GM19035 (cell line): ENCODE measurements around the gene NR2E1.

Source experiments
- ATAC-seq: cut with Tn5 transposase; IDR thresholded peaks from one replicate; pipeline ENCODE4 v1.9.1; 2021; ENCODE audit not compliant: unreplicated experiment

Gene NR2E1

DNA sequence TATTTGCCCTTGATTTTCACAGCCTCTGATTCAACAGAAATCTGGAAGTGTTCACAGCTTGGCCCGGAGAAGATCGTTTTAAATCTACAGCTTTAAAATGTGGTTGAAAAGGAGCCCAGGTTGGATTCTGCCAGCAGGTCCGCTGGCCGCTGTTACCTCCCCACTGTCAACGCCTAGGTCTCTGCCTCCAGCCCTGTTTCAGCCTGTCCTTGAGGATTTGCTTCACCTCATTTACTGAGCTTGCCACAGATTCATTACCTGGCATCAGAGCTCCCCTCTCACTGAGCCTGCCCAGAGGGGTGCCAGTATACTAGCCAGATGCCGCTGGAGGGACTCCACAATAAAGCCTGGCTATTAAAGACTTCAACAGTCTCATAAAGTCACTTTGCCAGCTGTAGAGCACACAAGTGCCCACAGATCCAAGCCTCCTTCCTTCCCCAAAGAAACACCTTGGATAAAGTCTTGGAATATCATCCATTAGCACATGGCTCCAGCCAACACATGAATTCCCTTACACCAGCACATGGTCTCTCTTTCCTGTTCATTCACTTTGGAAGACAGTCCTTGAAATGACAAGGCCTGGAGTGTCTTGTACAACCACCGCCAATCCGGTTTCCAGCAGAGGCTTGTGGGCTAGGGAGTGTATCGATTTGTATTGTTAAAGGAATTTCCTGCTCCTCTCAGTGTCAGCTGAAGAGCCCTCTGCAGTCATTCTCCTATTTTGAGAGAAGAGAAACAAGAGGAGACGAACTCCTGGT, 9.5 kb upstream of the NR2E1 start:
- ATAC-seq: no peak

DNA sequence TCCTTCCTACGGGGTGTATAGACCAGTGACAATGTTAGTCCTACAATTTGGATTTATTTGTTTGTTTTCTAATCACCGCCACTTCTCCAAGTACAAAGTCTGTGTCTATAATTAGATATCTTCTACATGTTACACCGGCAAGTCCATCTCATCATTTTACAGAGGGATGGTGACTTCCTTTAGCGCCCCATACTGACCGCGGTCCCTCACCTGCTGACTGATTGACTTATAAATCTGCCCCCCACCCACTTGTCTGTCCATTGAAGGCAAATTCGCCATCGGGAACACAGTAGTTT, 8.9 kb upstream of the NR2E1 start:
- ATAC-seq: no peak

DNA sequence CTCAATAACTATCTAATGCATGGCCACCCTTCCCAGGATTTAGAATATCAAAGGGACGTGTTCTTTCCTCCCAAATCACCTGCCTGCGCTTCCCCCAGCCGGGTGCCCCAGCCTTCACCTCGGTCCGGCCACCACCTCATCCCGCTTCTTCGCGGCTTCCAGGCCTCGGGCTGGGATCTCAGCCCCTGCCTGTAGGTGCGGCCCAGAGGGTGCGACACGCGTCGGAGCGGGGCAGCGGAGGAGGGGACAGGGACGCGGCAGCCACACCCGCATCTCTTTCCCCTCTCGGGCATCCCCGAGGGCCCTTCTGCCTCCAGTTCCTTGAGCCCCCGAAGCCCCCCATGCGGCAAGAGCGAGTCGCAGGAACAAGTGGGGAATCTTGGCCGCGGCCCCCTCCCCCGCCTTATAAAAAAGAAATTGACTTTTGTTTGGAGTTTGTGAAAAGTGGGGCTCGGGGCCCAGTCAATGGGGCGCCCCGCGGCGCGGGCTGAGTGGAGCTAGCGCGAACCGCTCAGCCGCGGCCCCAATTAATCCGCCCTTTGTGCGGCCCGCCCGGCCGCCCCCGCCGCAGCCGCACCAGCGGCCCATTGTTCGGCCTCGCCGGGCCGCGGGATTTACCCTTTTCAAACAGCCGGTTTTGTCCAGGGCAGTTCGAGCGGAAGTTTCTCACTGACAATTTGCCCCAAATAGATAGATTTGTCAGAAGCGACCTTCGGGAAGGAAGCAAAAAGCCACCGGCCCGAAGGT, 8.4 kb upstream of the NR2E1 start:
- ATAC-seq: no peak

DNA sequence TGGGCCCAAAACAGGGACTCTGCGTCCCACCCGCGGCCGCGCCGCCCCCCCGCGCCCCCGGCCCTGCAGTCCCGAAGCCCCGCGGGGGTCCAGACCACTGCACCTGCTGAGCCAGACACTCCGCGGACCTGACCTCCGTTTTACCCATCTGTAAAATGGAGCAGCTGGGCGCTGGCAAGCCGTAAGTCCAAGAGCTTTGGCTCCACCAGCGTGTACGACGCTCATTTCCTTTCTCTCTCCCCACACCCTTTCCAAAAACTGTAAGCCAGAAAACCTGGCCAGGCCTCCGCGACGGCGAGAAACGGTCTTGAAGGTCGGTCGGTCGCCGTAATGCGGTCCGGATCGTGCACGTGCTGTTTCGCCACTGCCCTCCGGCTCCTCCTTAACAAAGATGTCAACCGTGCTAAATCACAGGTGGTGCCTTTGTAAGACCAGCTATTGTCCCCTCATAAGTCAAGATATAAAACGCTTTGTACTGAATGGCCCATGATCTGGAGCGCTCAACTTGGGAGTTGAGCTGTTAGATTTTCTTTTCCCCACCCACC, 7.8 kb upstream of the NR2E1 start:
- ATAC-seq: no peak

DNA sequence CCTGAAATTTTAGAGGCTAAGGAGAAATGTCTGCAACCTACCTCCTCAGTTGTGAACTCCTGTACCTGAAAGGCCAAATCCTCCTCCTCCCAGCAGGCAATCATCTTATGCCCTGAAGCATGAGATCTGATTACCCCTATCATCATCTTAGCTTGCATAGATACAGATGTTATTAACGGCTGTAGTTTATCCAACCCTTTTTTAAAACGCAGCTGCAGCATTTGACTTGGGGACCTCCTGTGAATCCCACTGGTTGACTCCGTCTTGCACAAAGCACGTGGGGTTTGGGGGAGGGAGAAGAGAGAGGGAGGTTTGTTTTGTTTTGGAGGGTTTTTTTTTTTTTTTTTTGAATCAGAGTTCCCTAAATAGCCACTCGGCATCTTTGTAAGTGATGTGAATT, 5.8 kb upstream of the NR2E1 start:
- ATAC-seq: no peak

DNA sequence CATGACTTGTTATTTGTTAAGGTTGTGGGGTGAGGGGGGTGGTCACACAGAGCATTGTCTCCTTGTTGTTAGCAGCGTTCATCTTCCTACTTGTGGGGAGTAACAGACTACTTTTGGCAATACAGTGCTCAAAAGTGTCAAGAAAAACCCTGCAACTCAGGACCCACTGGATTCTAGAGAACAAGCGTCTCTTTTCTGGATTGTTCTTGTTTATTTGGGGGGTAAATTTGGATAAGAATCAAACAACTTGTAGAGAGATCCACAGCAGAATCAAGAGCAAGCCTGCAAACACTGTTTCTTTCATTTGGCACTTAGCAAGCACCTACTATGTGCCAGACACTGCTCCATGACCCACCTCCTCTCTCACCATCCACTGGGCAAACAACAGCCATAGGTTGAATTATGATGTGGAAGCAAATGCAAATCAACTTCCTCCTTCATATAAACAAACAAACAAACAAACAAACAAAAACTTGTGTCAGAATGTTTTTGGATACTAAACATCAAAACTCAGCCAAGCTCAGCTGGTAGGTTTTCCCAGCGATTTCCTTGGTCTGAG, 4.0 kb upstream of the NR2E1 start:
- no peak for ATAC-seq

DNA sequence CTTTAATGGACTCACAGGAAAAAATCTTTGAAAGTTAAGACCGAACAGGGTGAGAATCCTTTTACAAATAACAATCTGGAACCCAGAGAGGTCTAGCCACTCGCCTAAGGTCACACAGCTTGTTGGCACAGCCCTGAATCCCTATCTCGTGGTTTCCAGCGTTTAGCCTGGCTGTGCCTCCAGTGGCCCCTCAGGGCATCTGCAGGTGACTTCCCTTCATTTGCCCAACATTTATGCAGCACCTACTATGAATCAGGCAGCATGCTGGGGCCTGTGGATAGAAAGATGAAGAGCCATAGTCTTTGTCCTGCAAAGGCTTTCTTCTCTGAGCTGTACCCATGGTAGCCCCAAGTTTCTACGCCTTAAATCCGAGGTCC, 2.6 kb upstream of the NR2E1 start:
- no peak for ATAC-seq

DNA sequence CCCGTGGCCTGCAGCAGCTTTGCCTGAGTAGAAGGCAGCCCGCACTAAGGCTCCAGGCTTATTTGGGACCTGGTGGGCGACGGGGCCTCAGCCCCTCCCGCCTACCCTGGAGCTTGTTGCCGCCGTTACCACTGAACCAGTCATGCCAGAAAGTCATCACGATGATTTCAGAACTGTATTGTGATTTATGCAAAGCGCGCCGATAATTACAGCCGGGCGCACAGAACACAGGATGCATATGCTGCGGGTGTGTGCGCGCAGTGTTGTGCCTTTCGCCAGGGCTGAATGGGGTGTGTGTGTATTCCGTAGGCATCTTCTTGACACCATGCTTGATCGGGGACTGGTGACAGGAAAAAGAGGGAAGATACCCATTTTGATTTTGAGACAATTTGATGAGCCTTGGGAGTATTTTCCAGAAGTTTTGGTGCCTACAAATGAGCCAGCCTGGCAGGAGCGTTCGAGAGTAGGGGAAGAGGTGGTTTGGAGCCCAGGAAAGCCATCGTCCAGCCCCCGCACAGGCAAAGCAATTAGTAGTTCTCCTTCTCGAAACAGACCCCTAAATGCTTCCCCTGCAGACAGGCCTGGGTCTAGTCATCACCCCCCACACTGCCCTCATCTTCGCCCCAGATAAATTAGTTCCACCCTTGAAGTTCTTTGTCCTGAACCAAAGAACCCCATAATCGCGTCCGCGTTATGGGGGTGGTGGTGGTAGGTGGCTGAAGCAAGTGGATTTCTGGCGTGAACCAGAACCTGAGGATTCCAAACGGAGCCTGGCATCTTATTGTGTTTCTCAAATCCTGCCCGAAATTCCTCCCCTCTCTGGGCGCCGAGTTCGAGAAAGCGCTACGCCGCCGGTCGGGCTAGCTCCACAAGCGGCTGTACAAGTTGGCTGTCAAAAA, 1.9 kb upstream of the NR2E1 start:
- ATAC-seq: no peak

DNA sequence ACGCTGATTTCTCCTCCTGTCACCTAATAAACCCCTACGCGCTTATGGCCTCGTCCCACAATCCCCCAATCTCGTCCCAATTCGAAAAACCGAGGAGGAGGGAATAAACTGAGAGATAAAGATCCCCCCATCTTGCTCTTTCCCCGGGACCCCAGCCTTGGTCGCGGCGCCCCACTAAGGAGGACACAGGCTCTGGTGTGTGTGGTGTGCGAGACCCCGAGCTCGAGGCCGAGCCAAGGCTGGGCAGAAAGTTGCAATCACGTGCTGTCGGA, 1.3 kb upstream of the NR2E1 start:
- ATAC-seq: no peak

DNA sequence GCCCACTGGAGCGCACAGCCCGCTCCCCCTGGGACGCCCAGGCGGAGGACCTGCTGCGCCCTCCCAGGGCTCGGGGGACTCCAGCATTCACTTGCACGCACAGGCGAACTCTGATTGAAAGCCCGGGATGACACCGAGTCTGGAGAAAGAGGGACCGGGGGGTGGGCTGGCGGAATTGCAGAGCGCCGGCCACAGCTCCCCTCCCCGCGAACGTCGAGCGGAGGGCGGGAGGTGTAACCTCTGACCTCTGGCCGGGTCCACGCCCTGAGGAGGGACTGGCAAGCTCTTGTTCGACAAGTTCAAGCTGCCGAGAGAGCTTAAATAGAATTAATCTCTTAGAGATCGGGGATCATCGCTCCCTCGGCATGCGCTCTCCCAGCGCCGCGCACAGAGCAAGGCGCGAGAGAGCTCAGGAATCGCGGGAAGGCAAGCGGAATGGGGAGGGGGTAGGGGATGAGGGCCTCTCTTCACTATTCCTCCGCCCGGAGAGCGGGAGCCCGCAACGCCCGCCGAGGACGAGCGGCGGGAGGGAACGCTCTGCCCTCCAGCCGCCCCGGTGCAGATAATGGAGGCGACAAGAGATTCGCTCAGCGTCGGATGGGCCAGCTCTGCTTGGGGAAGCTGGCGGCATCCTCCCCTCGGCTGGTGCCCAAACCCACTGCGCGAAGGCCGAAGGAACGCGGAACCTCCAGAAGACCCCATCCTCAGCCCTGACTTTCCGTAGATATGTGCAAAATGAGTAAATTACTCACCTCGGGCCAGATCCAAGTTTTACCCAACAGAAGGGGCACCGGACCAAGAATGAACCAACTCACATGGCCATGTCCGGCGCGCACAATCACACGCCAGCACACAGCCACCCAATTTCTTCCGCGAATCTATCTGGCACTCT, 761 bp upstream of the NR2E1 start:
- ATAC-seq: no peak

DNA sequence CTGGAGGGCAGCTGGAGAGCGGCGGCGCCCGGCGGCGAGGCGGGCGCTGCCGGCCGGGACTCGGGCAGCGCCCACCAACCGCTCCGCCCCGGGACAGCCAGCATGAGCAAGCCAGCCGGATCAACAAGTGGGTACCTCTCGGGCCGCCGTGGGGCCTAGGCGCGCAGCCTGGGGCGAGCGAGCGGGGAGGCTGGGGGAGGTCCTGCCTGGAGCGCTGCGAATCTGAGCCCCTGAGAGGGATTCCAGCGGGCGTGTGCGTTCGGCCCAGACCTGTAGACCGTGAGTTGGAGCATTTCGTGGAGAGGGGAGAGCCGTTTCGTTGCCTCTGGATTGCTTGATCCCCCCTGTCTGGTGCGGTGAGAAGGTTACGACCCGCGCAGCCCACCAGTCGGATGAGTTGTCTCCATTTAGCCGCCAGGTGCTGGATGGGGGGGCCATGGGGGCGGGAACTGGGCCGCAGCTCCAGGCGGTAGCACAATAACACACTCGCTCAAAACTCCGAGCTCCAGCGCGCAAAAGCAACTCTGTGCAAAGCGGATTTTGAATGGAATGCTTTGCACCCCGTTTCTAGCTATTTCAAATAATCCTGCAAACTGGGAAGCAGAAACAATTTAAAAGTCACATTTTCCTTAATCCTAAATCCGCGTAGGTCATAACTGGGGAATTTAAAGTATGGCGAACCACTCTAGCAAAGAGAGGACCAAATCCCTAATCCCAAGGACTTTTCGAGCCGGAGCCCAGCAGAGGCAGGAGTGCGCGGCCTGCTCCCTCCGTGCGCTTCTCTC, 1.0 kb downstream of the NR2E1 start:
- ATAC-seq: no peak

DNA sequence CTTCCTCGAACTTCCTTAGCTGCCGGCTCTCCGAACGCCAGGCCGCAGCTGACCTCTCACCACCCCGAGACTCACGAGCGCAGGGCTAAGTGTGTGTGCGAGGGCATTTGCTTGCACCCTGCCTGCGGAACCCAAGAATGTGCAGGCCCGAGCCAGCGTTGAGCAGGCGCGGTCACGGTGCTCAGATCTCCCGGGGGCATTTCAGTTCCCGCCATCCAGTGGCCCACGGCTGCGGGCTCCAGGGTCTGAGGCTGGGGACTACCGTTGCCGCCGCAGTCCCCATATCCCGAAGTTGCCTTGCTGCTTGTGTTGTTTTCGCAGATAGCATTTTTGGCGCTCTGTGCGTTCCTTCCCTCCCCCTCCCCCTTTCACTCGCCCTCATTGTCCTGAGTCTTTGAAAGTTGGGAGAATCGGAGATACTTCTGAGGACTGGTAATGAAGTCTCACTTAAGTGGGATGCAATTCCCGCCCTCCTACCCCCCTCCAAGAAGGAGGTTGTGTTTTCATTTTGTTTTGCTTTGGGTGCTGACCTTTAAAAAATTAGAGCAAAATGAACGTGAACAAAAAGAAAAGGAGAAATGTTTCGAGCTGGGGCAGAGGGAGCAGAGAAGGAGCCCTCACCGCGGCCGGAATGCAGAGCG, 1.7 kb downstream of the NR2E1 start:
- ATAC-seq: no peak

DNA sequence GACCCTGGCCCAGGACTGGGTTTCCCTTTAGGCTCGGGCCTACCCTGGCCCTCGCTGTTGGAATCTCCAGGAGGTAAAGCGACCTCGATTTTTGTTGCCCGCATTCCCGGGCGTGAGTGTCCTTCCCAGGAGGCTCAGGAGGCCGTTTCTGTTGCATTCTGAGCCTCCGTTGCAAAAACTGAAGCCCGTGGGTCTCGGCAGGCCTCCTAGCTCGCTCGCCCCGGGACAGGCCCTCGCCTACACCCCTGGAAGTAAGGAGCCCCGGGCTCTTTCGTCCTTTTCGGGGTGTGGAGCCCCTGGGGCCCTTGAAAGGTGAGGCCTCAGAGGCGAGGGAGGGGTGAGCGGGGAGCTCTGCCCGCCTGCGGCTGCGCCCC, 2.3 kb downstream of the NR2E1 start:
- ATAC-seq: no peak

DNA sequence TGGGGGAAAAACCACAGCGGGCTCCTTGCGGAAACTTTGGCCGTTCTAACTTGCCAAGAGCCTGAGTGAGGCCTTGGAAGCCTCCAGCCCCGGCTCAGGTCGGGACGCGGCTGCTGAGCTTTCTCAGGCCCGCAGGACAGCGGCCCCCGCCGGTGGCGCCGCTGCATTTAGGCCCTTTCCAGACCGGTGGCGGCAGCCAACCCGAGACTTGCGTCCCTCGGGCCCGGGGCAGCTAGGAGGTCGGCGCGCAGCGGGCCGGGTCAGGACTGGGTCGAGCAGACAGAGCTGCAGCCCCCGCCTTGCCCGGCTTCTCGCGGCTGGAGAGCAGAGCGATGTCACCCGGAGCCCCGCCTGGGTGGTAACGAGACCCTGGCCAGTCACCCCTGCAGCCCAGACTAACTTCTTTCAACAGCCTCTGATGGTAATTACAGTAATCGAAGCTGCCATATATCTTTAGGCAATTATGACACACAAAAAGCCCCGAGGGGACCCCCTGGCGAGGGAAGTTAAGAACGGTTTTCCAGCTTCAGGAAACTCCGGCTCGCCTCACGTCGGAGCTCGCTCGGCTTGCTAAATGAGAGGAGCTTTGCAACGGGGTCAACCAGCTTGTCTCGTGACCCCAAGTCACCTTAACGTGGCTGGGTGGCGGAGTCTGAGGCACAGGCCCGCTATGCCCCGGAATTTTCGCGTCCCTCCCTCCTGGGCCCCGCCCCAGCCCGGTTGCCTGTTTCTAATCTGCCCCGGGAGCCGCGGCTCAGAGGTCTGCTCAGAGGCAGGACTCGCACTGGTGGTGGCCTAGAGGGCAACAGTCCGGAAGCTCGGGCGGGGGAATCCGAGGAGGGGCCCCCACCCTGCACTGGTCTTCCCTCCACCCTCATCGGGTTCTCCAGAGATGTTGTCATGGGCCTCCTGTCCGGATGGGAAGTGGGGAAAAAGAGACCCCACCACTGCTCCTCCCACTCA, 3.0 kb downstream of the NR2E1 start:
- no peak for ATAC-seq

DNA sequence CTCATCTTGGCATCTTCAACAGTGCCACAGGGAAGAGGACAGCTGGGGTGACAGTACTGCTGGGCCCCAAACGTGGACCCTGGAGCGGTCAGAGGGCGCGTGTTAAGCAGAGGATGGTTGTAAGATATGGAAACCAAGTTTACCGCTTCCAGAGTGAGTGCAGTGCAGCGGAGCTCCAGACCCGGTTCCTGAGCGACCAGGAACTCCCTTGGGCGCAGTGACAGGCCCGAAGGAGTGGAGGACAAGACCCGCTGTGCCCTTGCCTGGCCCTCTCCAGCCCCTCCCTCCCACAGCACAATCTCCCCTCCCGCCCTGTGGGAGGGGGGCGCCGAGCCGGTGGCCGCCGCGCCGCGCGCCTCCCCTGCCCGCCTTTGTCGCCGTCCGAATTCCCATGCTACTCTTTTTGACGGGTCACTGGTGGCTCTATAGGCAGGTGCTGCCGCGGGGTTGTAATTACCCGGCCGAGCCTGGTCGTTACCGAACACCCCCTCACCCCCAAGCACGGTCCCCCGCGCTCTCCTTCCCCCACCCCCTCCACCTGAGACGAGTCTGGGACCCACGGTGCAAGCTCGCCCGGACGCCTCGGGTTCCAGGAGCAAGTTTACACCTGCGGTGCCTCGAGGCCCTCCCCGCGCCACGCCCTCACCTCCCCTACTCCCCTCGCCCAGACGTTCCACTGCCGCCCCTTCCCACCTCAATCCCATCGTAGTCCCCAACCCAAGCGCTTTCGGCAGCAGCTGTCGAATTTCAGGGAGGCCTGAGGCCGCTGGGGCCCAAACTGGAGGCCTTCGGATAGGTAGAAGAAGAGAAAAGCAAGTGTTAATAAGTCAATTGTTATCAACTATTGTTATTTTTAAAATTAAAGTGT, 3.9 kb downstream of the NR2E1 start:
- no peak for ATAC-seq

DNA sequence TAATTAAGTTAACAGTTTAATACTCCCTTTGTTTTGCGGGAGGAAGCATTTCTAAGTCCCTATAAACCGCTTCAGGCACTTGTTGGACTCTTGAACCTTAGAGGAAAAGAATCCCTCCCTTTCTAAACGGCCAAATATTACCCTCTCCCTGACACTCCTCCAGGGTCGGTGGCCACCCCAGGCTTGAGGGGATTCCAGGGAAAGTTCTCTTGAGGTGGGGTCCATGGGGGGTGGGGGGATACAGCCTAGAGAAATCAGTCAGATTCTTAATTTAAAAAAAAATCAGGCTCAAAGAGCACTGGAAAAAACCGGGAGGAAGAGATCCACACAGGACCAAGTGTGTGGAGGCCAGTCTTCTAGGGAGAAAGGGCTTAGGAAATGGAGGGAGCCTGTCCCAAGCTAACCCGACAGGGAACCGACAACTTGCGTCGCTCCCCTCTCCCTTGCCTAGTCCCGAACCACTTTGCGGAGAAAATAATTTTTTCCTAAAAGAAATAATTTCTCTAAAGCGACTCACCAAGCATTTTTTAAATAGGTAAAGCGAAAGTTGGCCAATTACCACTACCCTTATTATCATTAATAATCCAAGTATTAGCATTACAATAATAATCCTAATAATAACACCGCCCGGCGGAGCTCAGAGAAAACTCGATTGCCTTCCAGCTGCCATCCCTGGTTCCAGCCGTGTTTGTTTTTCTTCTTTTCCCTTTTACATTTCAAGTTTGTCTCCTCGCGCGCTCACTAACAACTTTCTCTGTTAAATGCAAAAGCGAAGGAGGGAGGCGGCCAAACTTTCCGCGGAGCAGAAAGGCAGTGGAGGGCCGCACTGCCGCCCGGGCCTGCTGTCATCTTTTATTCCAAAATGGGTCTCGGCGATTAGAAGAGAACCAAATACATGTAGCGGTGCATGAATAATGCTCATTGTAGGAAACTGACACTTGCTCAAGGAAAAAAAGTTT, 4.8 kb downstream of the NR2E1 start:
- ATAC-seq: no peak
